ENCODE measurements around the gene PBX4.

GRCh38 chr19:19561946-19562664 lies 56.4 kb downstream of the PBX4 start:
- TF ChIP-seq, protein P1, sequence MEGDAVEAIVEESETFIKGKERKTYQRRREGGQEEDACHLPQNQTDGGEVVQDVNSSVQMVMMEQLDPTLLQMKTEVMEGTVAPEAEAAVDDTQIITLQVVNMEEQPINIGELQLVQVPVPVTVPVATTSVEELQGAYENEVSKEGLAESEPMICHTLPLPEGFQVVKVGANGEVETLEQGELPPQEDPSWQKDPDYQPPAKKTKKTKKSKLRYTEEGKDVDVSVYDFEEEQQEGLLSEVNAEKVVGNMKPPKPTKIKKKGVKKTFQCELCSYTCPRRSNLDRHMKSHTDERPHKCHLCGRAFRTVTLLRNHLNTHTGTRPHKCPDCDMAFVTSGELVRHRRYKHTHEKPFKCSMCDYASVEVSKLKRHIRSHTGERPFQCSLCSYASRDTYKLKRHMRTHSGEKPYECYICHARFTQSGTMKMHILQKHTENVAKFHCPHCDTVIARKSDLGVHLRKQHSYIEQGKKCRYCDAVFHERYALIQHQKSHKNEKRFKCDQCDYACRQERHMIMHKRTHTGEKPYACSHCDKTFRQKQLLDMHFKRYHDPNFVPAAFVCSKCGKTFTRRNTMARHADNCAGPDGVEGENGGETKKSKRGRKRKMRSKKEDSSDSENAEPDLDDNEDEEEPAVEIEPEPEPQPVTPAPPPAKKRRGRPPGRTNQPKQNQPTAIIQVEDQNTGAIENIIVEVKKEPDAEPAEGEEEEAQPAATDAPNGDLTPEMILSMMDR (IDR thresholded peaks at IDR 0.05; ENCODE audit: insufficient read depth, low read length): no peak
- TF ChIP-seq, protein P2, sequence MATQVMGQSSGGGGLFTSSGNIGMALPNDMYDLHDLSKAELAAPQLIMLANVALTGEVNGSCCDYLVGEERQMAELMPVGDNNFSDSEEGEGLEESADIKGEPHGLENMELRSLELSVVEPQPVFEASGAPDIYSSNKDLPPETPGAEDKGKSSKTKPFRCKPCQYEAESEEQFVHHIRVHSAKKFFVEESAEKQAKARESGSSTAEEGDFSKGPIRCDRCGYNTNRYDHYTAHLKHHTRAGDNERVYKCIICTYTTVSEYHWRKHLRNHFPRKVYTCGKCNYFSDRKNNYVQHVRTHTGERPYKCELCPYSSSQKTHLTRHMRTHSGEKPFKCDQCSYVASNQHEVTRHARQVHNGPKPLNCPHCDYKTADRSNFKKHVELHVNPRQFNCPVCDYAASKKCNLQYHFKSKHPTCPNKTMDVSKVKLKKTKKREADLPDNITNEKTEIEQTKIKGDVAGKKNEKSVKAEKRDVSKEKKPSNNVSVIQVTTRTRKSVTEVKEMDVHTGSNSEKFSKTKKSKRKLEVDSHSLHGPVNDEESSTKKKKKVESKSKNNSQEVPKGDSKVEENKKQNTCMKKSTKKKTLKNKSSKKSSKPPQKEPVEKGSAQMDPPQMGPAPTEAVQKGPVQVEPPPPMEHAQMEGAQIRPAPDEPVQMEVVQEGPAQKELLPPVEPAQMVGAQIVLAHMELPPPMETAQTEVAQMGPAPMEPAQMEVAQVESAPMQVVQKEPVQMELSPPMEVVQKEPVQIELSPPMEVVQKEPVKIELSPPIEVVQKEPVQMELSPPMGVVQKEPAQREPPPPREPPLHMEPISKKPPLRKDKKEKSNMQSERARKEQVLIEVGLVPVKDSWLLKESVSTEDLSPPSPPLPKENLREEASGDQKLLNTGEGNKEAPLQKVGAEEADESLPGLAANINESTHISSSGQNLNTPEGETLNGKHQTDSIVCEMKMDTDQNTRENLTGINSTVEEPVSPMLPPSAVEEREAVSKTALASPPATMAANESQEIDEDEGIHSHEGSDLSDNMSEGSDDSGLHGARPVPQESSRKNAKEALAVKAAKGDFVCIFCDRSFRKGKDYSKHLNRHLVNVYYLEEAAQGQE (IDR thresholded peaks at IDR 0.05; ENCODE audit: insufficient replicate concordance, low read depth): no peak
- TF ChIP-seq POLR2AphosphoS5 (IDR thresholded peaks at IDR 0.05; ENCODE audit: low read depth) (no peak), GABPA (IDR thresholded peaks at IDR 0.05; ENCODE audit: low read depth) (no peak)
